Measurements from ENCODE around the gene NIPAL4.
"Not testable (repeated sequence)": the region's sequence is repeated elsewhere in the genome, so short reads cannot be mapped to it uniquely, and the experiment has no call there.

Gene NIPAL4

GRCh38 chr5:157459715-157460599 lies at the start of gene NIPAL4:
Gene NIPAL4 (plus strand): TSS chr5:157460213. CDS start chr5:157460321, 108 bp downstream.
- no peak for DNase-seq (ENCODE audit: low read depth)

GRCh38 chr5:157415838-157416237 lies 44.2 kb upstream of the NIPAL4 start:
- DNase-seq (ENCODE audit: low read depth) = no peak

GRCh38 chr5:157419521-157419920 lies 40.5 kb upstream of the NIPAL4 start:
- not testable (repeated sequence) for DNase-seq (ENCODE audit: low read depth)

GRCh38 chr5:157429920-157430319 lies 30.1 kb upstream of the NIPAL4 start:
- DNase-seq (ENCODE audit: low read depth) = not testable (repeated sequence)

- no peak for DNase-seq (ENCODE audit: low read depth)
These were observed 28.3 kb upstream of the NIPAL4 start for GRCh38 chr5:157431544-157432200.

- DNase-seq (ENCODE audit: low read depth) = no peak
These were observed 25.9 kb upstream of the NIPAL4 start for GRCh38 chr5:157434096-157434495.

- no peak for DNase-seq (ENCODE audit: low read depth)
These were observed 16.9 kb upstream of the NIPAL4 start for GRCh38 chr5:157443041-157443549.

GRCh38 chr5:157444224-157444623 lies 15.8 kb upstream of the NIPAL4 start:
- no peak for DNase-seq (ENCODE audit: low read depth)

GRCh38 chr5:157445745-157446411 lies 14.1 kb upstream of the NIPAL4 start:
- DNase-seq (ENCODE audit: low read depth) = no peak

GRCh38 chr5:157446412-157446935 lies 13.5 kb upstream of the NIPAL4 start:
- no peak for DNase-seq (ENCODE audit: low read depth)

GRCh38 chr5:157447201-157447637 lies 12.8 kb upstream of the NIPAL4 start:
- DNase-seq (ENCODE audit: low read depth) = no peak

GRCh38 chr5:157449011-157449723 lies 10.8 kb upstream of the NIPAL4 start:
- no peak for DNase-seq (ENCODE audit: low read depth)

- DNase-seq (ENCODE audit: low read depth) = no peak
These were observed 10.0 kb upstream of the NIPAL4 start for GRCh38 chr5:157450024-157450423.

- DNase-seq (ENCODE audit: low read depth) = no peak
These were observed 8.2 kb upstream of the NIPAL4 start for GRCh38 chr5:157451806-157452205.

- no peak for DNase-seq (ENCODE audit: low read depth)
These were observed 5.7 kb upstream of the NIPAL4 start for GRCh38 chr5:157454273-157454672.

GRCh38 chr5:157455057-157455456 lies 5.0 kb upstream of the NIPAL4 start:
- DNase-seq (ENCODE audit: low read depth) = no peak

GRCh38 chr5:157456301-157456700 lies 3.7 kb upstream of the NIPAL4 start:
- no peak for DNase-seq (ENCODE audit: low read depth)

GRCh38 chr5:157457391-157457790 lies 2.6 kb upstream of the NIPAL4 start:
- no peak for DNase-seq (ENCODE audit: low read depth)

- DNase-seq (ENCODE audit: low read depth) = no peak
These were observed 1.2 kb upstream of the NIPAL4 start for GRCh38 chr5:157458835-157459234.

GRCh38 chr5:157460921-157461792 lies 1.1 kb downstream of the NIPAL4 start:
- DNase-seq (ENCODE audit: low read depth) = no peak

GRCh38 chr5:157463081-157463480 lies 3.1 kb downstream of the NIPAL4 start:
- no peak for DNase-seq (ENCODE audit: low read depth)
